CD8-positive, alpha-beta memory T cell (primary cell): ENCODE results near the gene CLEC17A. TPM values are rescaled to one million over a fixed set of nuclear protein-coding genes. Genes with fewer than 3 reads are reported as not detected.
"Not testable (repeated sequence)": the region's sequence is repeated elsewhere in the genome, so short reads cannot be mapped to it uniquely, and the experiment has no call there.

Source experiments
- CTCF ChIA-PET: fragments of 350-600 bp; sonication (Branson Sonifier 250); formaldehyde crosslinking; loops from one replicate; lab custom pipeline; 2021; ENCODE audit warnings: antibody characterized with exemption; lab: Charles Lee
- POLR2A ChIA-PET: fragments of 350-600 bp; sonication (Branson Sonifier 250); formaldehyde crosslinking; loops from one replicate; lab custom pipeline; 2021; ENCODE audit warnings: antibody characterized with exemption; lab: Charles Lee
- DNase-seq, 5 donors: peaks; one replicate each; pipeline versions ENCODE4 v3.0.0 to v3.0.0-alpha.2; 2020 to 2022; ENCODE audit warnings: mixed read lengths in 1 of 5
- H3K27ac ChIP-seq: one replicate; pipeline ENCODE4 v1.7.0; 2013; ENCODE audit warnings: low read depth, mild to moderate bottlenecking, low read length, moderate library complexity
- H3K27me3 ChIP-seq: 2 replicates; pipeline ENCODE4 v1.7.0; 2013; ENCODE audit warnings: low read length, mild to moderate bottlenecking; ENCODE audit not compliant: insufficient read depth, poor library complexity, severe bottlenecking
- H3K36me3 ChIP-seq: 2 replicates; pipeline ENCODE4 v1.7.0; 2013; ENCODE audit warnings: mild to moderate bottlenecking, low read length, moderate library complexity; ENCODE audit not compliant: insufficient read depth
- H3K4me1 ChIP-seq: 2 replicates; pipeline ENCODE4 v1.7.0; 2013; ENCODE audit warnings: mild to moderate bottlenecking, low read length, moderate library complexity; ENCODE audit not compliant: insufficient read depth
- H3K4me3 ChIP-seq: 2 replicates; pipeline ENCODE4 v1.7.0; 2013; ENCODE audit warnings: mild to moderate bottlenecking, low read length
- H3K9me3 ChIP-seq: 2 replicates; pipeline ENCODE4 v1.7.0; 2013; ENCODE audit warnings: mild to moderate bottlenecking, low read length
- H3K27ac Mint-ChIP-seq, 8 donors: one replicate each; pipeline ENCODE4 v1.8.0; 2020 to 2021; ENCODE audit warnings: mixed read lengths in 8 of 8, mild to moderate bottlenecking in 6 of 8, inconsistent platforms in 3 of 8, moderate library complexity in 3 of 8
- H3K27me3 Mint-ChIP-seq, 2 donors: one replicate each; pipeline ENCODE4 v1.8.0; 2020 to 2021; ENCODE audit warnings: mixed read lengths in 2 of 2, mild to moderate bottlenecking in 1 of 2, moderate library complexity in 1 of 2
- H3K36me3 Mint-ChIP-seq, 3 donors: one replicate each; pipeline ENCODE4 v1.8.0; 2020 to 2021; ENCODE audit warnings: mixed read lengths in 3 of 3, inconsistent platforms in 1 of 3, mild to moderate bottlenecking in 1 of 3
- H3K4me1 Mint-ChIP-seq, 3 donors: one replicate each; pipeline ENCODE4 v1.8.0; 2020 to 2021; ENCODE audit warnings: mixed read lengths in 3 of 3, inconsistent platforms in 1 of 3, mild to moderate bottlenecking in 1 of 3
- H3K4me3 Mint-ChIP-seq, 7 donors: one replicate each; pipeline ENCODE4 v1.8.0; 2020 to 2021; ENCODE audit warnings: mixed read lengths in 7 of 7, mild to moderate bottlenecking in 6 of 7, moderate library complexity in 4 of 7, inconsistent platforms in 2 of 7
- H3K9me3 Mint-ChIP-seq, 5 donors: one replicate each; pipeline ENCODE4 v1.8.0; 2020 to 2022; ENCODE audit warnings: mixed read lengths in 5 of 5, mild to moderate bottlenecking in 3 of 5, moderate library complexity in 2 of 5, inconsistent platforms in 1 of 5
- polyA plus RNA-seq: library from polyadenylated mRNA; unstranded; fragments of 300-500 nt; fragmentation: Illumina TruSeq; gene quantifications from one replicate; pipeline ENCODE4 v1.2.3, GENCODE V29; 2021
- total RNA-seq, 2 experiments: library from RNA; stranded (reverse); gene quantifications; one replicate each; pipeline ENCODE4 v1.2.3, GENCODE V29; 2021

CLEC17A gene
- total and polyA plus RNA-seq, 3 experiments from 2014 or later: 0.72 to 1.5 TPM; not detected in 1

GRCh38 chr19:14575428-14575980 lies 7.4 kb upstream of the CLEC17A start:
- Mint-ChIP-seq H3K4me3 (no peak overlapping the region), H3K9me3 (no peaks in the 10 kb centered on the region), H3K27me3 (no peaks in the 10 kb centered on the region), H3K27ac (peak overlapping the region in 1 of 8 donors; percentile 33), H3K36me3 (peaks cover 0 to 5% (median 0%) of the 10 kb centered on the region in 3 donors), H3K4me1 (peaks cover 18 to 23% (median 22%) of the 10 kb centered on the region in 3 donors)
- H3K36me3 ChIP-seq: no peaks in the 10 kb centered on the region
- H3K9me3 ChIP-seq: no peaks in the 10 kb centered on the region
- H3K27ac ChIP-seq: no peak overlapping the region
- ChIA-PET CTCF (interaction anchor here (5.0 to 6.3 kb wide), 2 partner anchors 19 to 110 kb away, joined by 38 to 76 read pairs; no protein-coding TSS in a partner anchor), POLR2A (no interaction called here)
- peaks cover 20% of the 10 kb centered on the region for H3K4me1 ChIP-seq
- no peaks in the 10 kb centered on the region for H3K27me3 ChIP-seq
- no peak overlapping the region for H3K4me3 ChIP-seq
- DNase-seq: no peak

- Histone ChIP-seq H3K27me3 (no peaks in the 10 kb centered on the region), H3K36me3 (no peaks in the 10 kb centered on the region), H3K4me1 (peaks cover 11% of the 10 kb centered on the region), H3K27ac (no peak overlapping the region), H3K9me3 (no peaks in the 10 kb centered on the region), H3K4me3 (no peak overlapping the region)
- no peak for DNase-seq
- Mint-ChIP-seq H3K4me3 (no peak overlapping the region), H3K9me3 (no peaks in the 10 kb centered on the region), H3K4me1 (peaks cover 11 to 14% (median 14%) of the 10 kb centered on the region in 3 donors), H3K27ac (no peak overlapping the region), H3K27me3 (no peaks in the 10 kb centered on the region), H3K36me3 (peaks cover 0 to 5% (median 0%) of the 10 kb centered on the region in 3 donors)
- CTCF ChIA-PET: no interaction called here
- POLR2A ChIA-PET: no interaction called here
These were observed 6.5 kb upstream of the CLEC17A start for GRCh38 chr19:14576363-14576762.

GRCh38 chr19:14577264-14577663 lies 5.6 kb upstream of the CLEC17A start:
- H3K4me3 Mint-ChIP-seq: no peak overlapping the region
- H3K27me3 Mint-ChIP-seq: no peaks in the 10 kb centered on the region
- CTCF ChIA-PET: no interaction called here
- H3K36me3 Mint-ChIP-seq: no peaks in the 10 kb centered on the region
- POLR2A ChIA-PET: no interaction called here
- DNase-seq: no peak
- H3K27me3 ChIP-seq: no peaks in the 10 kb centered on the region
- H3K4me1 Mint-ChIP-seq: peaks cover 6 to 7% (median 6%) of the 10 kb centered on the region in 3 donors
- H3K27ac Mint-ChIP-seq: no peak overlapping the region
- no peak overlapping the region for H3K4me3 ChIP-seq
- H3K36me3 ChIP-seq: no peaks in the 10 kb centered on the region
- peaks cover 7% of the 10 kb centered on the region for H3K4me1 ChIP-seq
- H3K9me3 ChIP-seq: no peaks in the 10 kb centered on the region
- H3K27ac ChIP-seq: no peak overlapping the region
- H3K9me3 Mint-ChIP-seq: no peaks in the 10 kb centered on the region

- Mint-ChIP-seq H3K36me3 (peaks cover 0 to 1% (median 0%) of the 10 kb centered on the region in 3 donors), H3K4me3 (no peak overlapping the region), H3K27me3 (no peaks in the 10 kb centered on the region), H3K4me1 (peaks cover 6 to 7% (median 6%) of the 10 kb centered on the region in 3 donors), H3K9me3 (no peaks in the 10 kb centered on the region), H3K27ac (peak overlapping the region in 1 of 8 donors; percentile 48)
- Histone ChIP-seq H3K9me3 (no peaks in the 10 kb centered on the region), H3K36me3 (no peaks in the 10 kb centered on the region), H3K4me1 (peaks cover 5% of the 10 kb centered on the region), H3K4me3 (no peak overlapping the region), H3K27me3 (no peaks in the 10 kb centered on the region), H3K27ac (no peak overlapping the region)
- ChIA-PET POLR2A (no interaction called here), CTCF (no interaction called here)
- no peak for DNase-seq
These were observed 4.9 kb upstream of the CLEC17A start for GRCh38 chr19:14577885-14578427.

GRCh38 chr19:14580623-14581237 lies 2.2 kb upstream of the CLEC17A start:
- no peaks in the 10 kb centered on the region for H3K36me3 ChIP-seq
- Mint-ChIP-seq H3K4me1 (no peaks in the 10 kb centered on the region), H3K4me3 (no peak overlapping the region), H3K27ac (peak overlapping the region in 1 of 8 donors; percentile 57), H3K27me3 (no peaks in the 10 kb centered on the region), H3K36me3 (peaks cover 0 to 1% (median 0%) of the 10 kb centered on the region in 3 donors), H3K9me3 (no peaks in the 10 kb centered on the region)
- H3K4me1 ChIP-seq: no peaks in the 10 kb centered on the region
- CTCF ChIA-PET: no interaction called here
- POLR2A ChIA-PET: no interaction called here
- H3K27me3 ChIP-seq: no peaks in the 10 kb centered on the region
- no peak overlapping the region for H3K4me3 ChIP-seq
- H3K9me3 ChIP-seq: no peaks in the 10 kb centered on the region
- DNase-seq: no peak
- no peak overlapping the region for H3K27ac ChIP-seq

GRCh38 chr19:14584372-14584771 lies 1.5 kb downstream of the CLEC17A start:
- H3K4me3 ChIP-seq, H3K9me3 Mint-ChIP-seq, H3K4me1 Mint-ChIP-seq, H3K36me3 ChIP-seq, H3K27me3 ChIP-seq, DNase-seq, POLR2A ChIA-PET, CTCF ChIA-PET, H3K27ac Mint-ChIP-seq, H3K27me3 Mint-ChIP-seq, H3K4me3 Mint-ChIP-seq, H3K27ac ChIP-seq, H3K36me3 Mint-ChIP-seq, H3K4me1 ChIP-seq, H3K9me3 ChIP-seq: not testable (repeated sequence)

GRCh38 chr19:14585187-14585586 lies 2.3 kb downstream of the CLEC17A start:
- H3K4me3 Mint-ChIP-seq, H3K27ac ChIP-seq, POLR2A ChIA-PET, H3K36me3 Mint-ChIP-seq, CTCF ChIA-PET, H3K27me3 Mint-ChIP-seq, H3K9me3 ChIP-seq, H3K4me1 Mint-ChIP-seq, DNase-seq, H3K36me3 ChIP-seq, H3K9me3 Mint-ChIP-seq, H3K4me3 ChIP-seq, H3K27me3 ChIP-seq, H3K4me1 ChIP-seq: not testable (repeated sequence)
- peak overlapping the region in 1 of 8 donors; percentile 42 for H3K27ac Mint-ChIP-seq

- H3K4me3 Mint-ChIP-seq, H3K4me1 Mint-ChIP-seq, H3K27me3 ChIP-seq, H3K27ac Mint-ChIP-seq, H3K36me3 ChIP-seq, DNase-seq, CTCF ChIA-PET, H3K4me3 ChIP-seq, H3K9me3 ChIP-seq, H3K36me3 Mint-ChIP-seq, H3K9me3 Mint-ChIP-seq, H3K4me1 ChIP-seq, H3K27ac ChIP-seq, POLR2A ChIA-PET: not testable (repeated sequence)
- H3K27me3 Mint-ChIP-seq: peaks cover 6 to 13% of the 10 kb centered on the region in 2 donors
These were observed 6.5 kb downstream of the CLEC17A start for GRCh38 chr19:14589433-14589832.
